HCT116 (cell line): ENCODE measurements around the gene TMC8. TPM values are rescaled to one million over a fixed set of nuclear protein-coding genes. Genes with fewer than 3 reads are reported as not detected.
A peak's percentile ranks its signal among the peaks of the same experiment; 100 is the strongest.

Source experiments
- ATAC-seq: fragments of 200-7000 bp; cut with Tn5 transposase; 2 replicates; pipeline ENCODE4 v1.9.1; 2020; ENCODE audit warnings: mild to moderate bottlenecking, moderate library complexity
- BruUV-seq: library from RNA; stranded (reverse); fragments of 400-500 nt; replicated peaks from 2 replicates; lab custom pipeline; 2021; lab: Mats Ljungman, UMichigan
- CTCF ChIA-PET: fragments of 300-600 bp; sonication (Branson Sonifier 250); formaldehyde crosslinking; loops from one replicate; lab custom pipeline; 2021; ENCODE audit warnings: antibody characterized with exemption; lab: Charles Lee
- POLR2A ChIA-PET: fragments of 300-600, 350-600 bp; sonication (Branson Sonifier 250); formaldehyde crosslinking; loops from one replicate; lab custom pipeline; 2021; ENCODE audit warnings: antibody characterized with exemption; lab: Charles Lee
- RAD21 ChIA-PET, 2 experiments: fragments of 300-600 bp; sonication (Branson Sonifier 250); formaldehyde crosslinking; loops; one replicate each; lab custom pipeline; 2023; ENCODE audit warnings: low total read pairs in 2 of 2; ENCODE audit not compliant: uncharacterized antibody in 2 of 2, unreplicated experiment in 2 of 2, low non-redundant PET in 1 of 2; lab: Charles Lee
- DNase-seq: peaks from one replicate; pipeline ENCODE4 v3.0.0-alpha.2; 2010; ENCODE audit warnings: low read depth, low spot score
- H2AFZ ChIP-seq: fragments of 200-600 bp; shearing (Covaris generic), sonication (generic); 2 replicates; pipeline ENCODE4 v1.6.1; 2017; ENCODE audit warnings: low read depth, mixed run types, mixed read lengths, antibody characterized with exemption, low read length; ENCODE audit not compliant: poor library complexity, severe bottlenecking
- H3K27ac ChIP-seq: 2 replicates; pipeline ENCODE4 v1.5.1; 2012; ENCODE audit warnings: low read depth, low read length
- H3K27me3 ChIP-seq: fragments of 200-600 bp; sonication (generic); 2 replicates; pipeline ENCODE4 v1.6.1; 2016; ENCODE audit warnings: mixed run types, low read length, mixed read lengths; ENCODE audit not compliant: insufficient read depth
- H3K36me3 ChIP-seq, 2 experiments: fragments of 200-500 bp in 1 of 2; fragments of 200-600 bp in 1 of 2; sonication (Bioruptor generic) in 1 of 2; sonication (generic) in 1 of 2; 2 replicates each; pipeline versions ENCODE4 v1.5.1 to v1.6.1; 2014 to 2016; ENCODE audit warnings: low read length in 2 of 2, inconsistent platforms in 1 of 2, mixed read lengths in 1 of 2, mixed run types in 1 of 2; ENCODE audit not compliant: insufficient read depth in 2 of 2, control insufficient read depth in 1 of 2
- H3K4me1 ChIP-seq, 2 experiments: fragments of 200-600 bp in 1 of 2; sonication (generic) in 1 of 2; 2 replicates each; pipeline versions ENCODE4 v1.5.1 to v1.6.1; 2012 to 2017; ENCODE audit warnings: low read length in 2 of 2, inconsistent platforms in 1 of 2, mild to moderate bottlenecking in 1 of 2, mixed read lengths in 1 of 2, mixed run types in 1 of 2, moderate library complexity in 1 of 2; ENCODE audit not compliant: insufficient read depth in 2 of 2, control insufficient read depth in 1 of 2
- H3K4me2 ChIP-seq: fragments of 200-600 bp; sonication (generic); 2 replicates; pipeline ENCODE4 v1.6.1; 2017; ENCODE audit warnings: mixed run types, low read length, mixed read lengths
- H3K4me3 ChIP-seq, 2 experiments: fragments of 200-600 bp in 1 of 2; sonication (generic) in 1 of 2; replicated peaks in 1 of 2; 2 replicates each; pipeline ENCODE4 v1.5.1; 2011 to 2016; ENCODE audit warnings: low read length in 2 of 2, control low read depth in 1 of 2, low read depth in 1 of 2, mild to moderate bottlenecking in 1 of 2, mixed read lengths in 1 of 2, mixed run types in 1 of 2
- H3K79me2 ChIP-seq: fragments of 200-600 bp; sonication (generic); 2 replicates; pipeline ENCODE4 v1.6.1; 2017; ENCODE audit warnings: mild to moderate bottlenecking, mixed run types, low read length, moderate library complexity, mixed read lengths; ENCODE audit not compliant: insufficient read depth
- H3K9ac ChIP-seq: fragments of 200-600 bp; sonication (generic); 2 replicates; pipeline ENCODE4 v1.6.1; 2016; ENCODE audit warnings: low read length, mixed read lengths
- H3K9me2 ChIP-seq: fragments of 200-600 bp; sonication (generic), shearing (Covaris generic); 2 replicates; pipeline ENCODE4 v1.6.1; 2017; ENCODE audit warnings: mixed run types, mild to moderate bottlenecking, moderate library complexity; ENCODE audit not compliant: insufficient read depth
- H3K9me3 ChIP-seq, 2 experiments: fragments of 200-500 bp in 1 of 2; fragments of 200-600 bp in 1 of 2; sonication (Bioruptor generic) in 1 of 2; sonication (generic) in 1 of 2; 2 replicates each; pipeline ENCODE4 v1.6.1; 2014 to 2017; ENCODE audit warnings: low read length in 2 of 2, mixed read lengths in 2 of 2, inconsistent platforms in 1 of 2, low read depth in 1 of 2, mild to moderate bottlenecking in 1 of 2, mixed run types in 1 of 2, moderate library complexity in 1 of 2; ENCODE audit not compliant: control insufficient read depth in 1 of 2, insufficient read depth in 1 of 2
- H4K20me1 ChIP-seq: fragments of 200-600 bp; sonication (generic), shearing (Covaris generic); 2 replicates; pipeline ENCODE4 v1.6.1; 2017; ENCODE audit warnings: mixed run types, mild to moderate bottlenecking, moderate library complexity; ENCODE audit not compliant: insufficient read depth
- EZH2 ChIP-seq: fragments of 200-600 bp; sonication (generic); IDR thresholded peaks from 2 replicates; pipeline ENCODE4 v1.6.1; 2017; ENCODE audit warnings: antibody characterized with exemption, mixed run types
- POLR2AphosphoS5 ChIP-seq: IDR thresholded peaks from 2 replicates; pipeline ENCODE4 v1.6.1; 2011; ENCODE audit warnings: mild to moderate bottlenecking, low read depth, low read length, moderate library complexity
- SP1 ChIP-seq: IDR thresholded peaks from 2 replicates; pipeline ENCODE4 v1.6.1; 2012; ENCODE audit warnings: low read depth
- intact Hi-C: fragments of 100-400 bp; cut with micrococcal nuclease; formaldehyde crosslinking; loops from 2 replicates; pipeline ENCODE4 v1.10.0; 2022
- total RNA-seq: library from RNA; stranded (reverse); gene quantifications from one replicate; pipeline ENCODE4 v1.2.1, GENCODE V29; 2021; ENCODE audit not compliant: unreplicated experiment
- TF ChIP-seq, protein P1 (sequence below), 3 experiments: fragments of 200-600 bp in 1 of 3; sonication (generic) in 1 of 3; IDR thresholded peaks in 2 of 3; conservative IDR thresholded peaks in 1 of 3; 2 replicates each; pipeline ENCODE4 v1.5.1; 2012 to 2017; ENCODE audit warnings: low read depth in 2 of 3, low read length in 2 of 3, antibody characterized with exemption in 1 of 3, borderline replicate concordance in 1 of 3, control low read depth in 1 of 3, mild to moderate bottlenecking in 1 of 3, mixed read lengths in 1 of 3, mixed run types in 1 of 3, moderate library complexity in 1 of 3; ENCODE audit not compliant: insufficient read depth in 1 of 3

The TMC8 gene
- total RNA-seq, 1 experiment from 2014 or later = 7.8 TPM

DNA sequence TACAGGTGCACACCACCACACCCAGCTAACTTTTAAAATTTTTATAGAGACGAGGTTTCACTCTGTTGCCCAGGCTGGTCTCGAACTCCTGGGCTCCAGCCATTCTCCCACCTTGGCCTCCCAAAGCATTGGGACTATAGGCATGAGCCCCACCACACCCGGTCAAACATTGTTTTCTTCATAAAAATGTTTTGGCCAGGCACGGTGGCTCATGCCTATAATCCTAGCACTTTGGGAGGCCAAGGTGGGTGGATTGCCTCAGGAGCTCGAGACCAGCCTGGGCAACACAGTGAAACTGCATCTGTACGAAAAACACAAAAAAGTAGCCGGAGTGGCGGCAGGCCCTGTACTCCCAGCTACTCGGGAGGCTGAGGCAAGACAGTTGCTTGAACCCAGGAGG, 14.2 kb upstream of the TMC8 start:
- POLR2A ChIA-PET = no interaction called here
- ATAC-seq (no peak), DNase-seq (no peak)
- H3K9ac ChIP-seq = no peak overlapping the region
- no peak overlapping the region for H3K4me3 ChIP-seq
- peaks cover 0 to 4% of the 10 kb centered on the region in 2 experiments; a peak in 1 of 4 replicates for H3K4me1 ChIP-seq
- H3K27ac ChIP-seq = no peak overlapping the region
- RAD21 ChIA-PET = no interaction called here
- H3K9me3 ChIP-seq = no peaks in the 10 kb centered on the region
- no peaks in the 10 kb centered on the region for H3K79me2 ChIP-seq
- BruUV-seq = no TSS peak
- H3K4me2 ChIP-seq = no peak overlapping the region
- H3K27me3 ChIP-seq = no peaks in the 10 kb centered on the region
- CTCF ChIA-PET = interaction anchor here (1.1 to 1.3 kb wide), 5 partner anchors 12 to 135 kb away, joined by 3 to 4 read pairs (median 3); partner anchors contain the start of genes AFMID, TK1 and TMC6
- no peak overlapping the region for H2AFZ ChIP-seq
- H4K20me1 ChIP-seq = no peaks in the 10 kb centered on the region
- H3K9me2 ChIP-seq = no peaks in the 10 kb centered on the region
- no peak for TF ChIP-seq SP1
- no peak for TF ChIP-seq EZH2
- intact Hi-C loops = loop anchor here (10.0 kb wide), 1 partner anchor 308 kb away; no protein-coding TSS in a partner anchor
- peaks cover 0 to 7% of the 10 kb centered on the region in 2 experiments; a peak in 2 of 4 replicates for H3K36me3 ChIP-seq

DNA sequence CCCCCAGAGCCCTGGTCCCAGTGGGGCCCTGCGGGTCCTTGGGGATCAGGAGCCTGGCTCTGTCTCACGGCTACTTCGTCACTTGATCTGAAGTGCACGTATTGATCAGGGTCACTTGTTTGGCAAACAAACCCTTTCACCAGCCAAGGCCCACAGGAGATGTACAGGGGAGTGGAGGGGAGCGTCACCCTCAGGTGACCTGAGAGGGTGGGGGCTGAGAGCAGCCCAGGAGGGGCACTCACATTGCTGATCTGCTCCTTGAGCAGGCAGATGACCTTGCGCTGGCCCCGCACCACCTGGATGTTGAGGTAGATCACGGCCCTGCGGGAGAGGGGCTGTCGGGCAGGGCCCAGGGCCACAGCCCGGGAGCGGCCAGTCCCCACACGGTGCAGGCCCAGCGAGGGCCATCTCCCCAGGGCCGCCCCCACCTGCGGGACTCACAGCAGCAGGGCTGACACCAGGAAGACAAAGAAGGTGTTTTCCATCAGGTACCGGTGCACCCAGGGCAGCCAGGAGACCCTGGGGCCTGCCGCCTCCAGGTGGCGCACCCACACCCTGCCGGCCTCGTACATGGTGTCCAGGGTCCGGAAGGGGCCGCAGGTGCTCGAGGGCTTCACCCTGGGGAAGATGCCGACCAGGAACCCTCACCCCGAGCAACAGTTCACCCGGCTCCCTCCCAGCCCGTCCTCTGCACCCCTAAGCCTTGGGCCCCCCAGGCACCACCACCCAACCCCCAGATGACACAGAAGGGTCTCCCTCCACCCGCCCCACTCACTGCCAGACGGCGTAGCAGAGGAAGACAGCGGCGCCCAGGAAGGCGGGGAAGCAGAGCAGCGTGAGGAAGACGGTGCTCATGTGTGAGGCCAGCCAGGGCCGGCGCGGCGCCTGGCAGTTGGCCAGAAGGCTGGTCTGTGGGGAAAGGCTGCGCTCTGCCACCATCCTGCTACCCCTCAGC, 13.3 kb upstream of the TMC8 start:
- ChIA-PET POLR2A (no interaction called here), CTCF (interaction anchor here (1.3 kb wide), 2 partner anchors 33 to 70 kb away, joined by 3 read pairs; partner anchors contain the start of genes AFMID and TK1)
- no peak for DNase-seq
- no peak overlapping the region for H3K27ac ChIP-seq
- no peak overlapping the region for H2AFZ ChIP-seq
- peaks cover 0 to 10% of the 10 kb centered on the region in 2 experiments; a peak in 2 of 4 replicates for H3K36me3 ChIP-seq
- peaks cover 0 to 4% of the 10 kb centered on the region in 2 experiments; a peak in 1 of 4 replicates for H3K4me1 ChIP-seq
- H4K20me1 ChIP-seq = no peaks in the 10 kb centered on the region
- no peak overlapping the region for H3K4me3 ChIP-seq
- H3K9ac ChIP-seq = no peak overlapping the region
- intact Hi-C loops = loop anchor here (10.0 kb wide), 1 partner anchor 307 kb away; no protein-coding TSS in a partner anchor
- TF ChIP-seq, protein P1, sequence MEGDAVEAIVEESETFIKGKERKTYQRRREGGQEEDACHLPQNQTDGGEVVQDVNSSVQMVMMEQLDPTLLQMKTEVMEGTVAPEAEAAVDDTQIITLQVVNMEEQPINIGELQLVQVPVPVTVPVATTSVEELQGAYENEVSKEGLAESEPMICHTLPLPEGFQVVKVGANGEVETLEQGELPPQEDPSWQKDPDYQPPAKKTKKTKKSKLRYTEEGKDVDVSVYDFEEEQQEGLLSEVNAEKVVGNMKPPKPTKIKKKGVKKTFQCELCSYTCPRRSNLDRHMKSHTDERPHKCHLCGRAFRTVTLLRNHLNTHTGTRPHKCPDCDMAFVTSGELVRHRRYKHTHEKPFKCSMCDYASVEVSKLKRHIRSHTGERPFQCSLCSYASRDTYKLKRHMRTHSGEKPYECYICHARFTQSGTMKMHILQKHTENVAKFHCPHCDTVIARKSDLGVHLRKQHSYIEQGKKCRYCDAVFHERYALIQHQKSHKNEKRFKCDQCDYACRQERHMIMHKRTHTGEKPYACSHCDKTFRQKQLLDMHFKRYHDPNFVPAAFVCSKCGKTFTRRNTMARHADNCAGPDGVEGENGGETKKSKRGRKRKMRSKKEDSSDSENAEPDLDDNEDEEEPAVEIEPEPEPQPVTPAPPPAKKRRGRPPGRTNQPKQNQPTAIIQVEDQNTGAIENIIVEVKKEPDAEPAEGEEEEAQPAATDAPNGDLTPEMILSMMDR (IDR thresholded peaks at IDR 0.05 in 2 of 3, conservative IDR thresholded peaks at IDR 0.05 in 1 of 3; ENCODE audit: borderline replicate concordance in 1 of 3, insufficient read depth in 1 of 3, low read depth in 2 of 3, low read length in 2 of 3) = peak; percentile 41 to 70 (median 52); a peak in 5 of 6 replicates
- no peak for TF ChIP-seq POLR2AphosphoS5
- TF ChIP-seq, all 23 proteins: peak for 1
- Histone ChIP-seq H3K9me3 (no peaks in the 10 kb centered on the region), H3K27me3 (no peaks in the 10 kb centered on the region), H3K4me2 (no peak overlapping the region), H3K79me2 (no peaks in the 10 kb centered on the region), H3K9me2 (no peaks in the 10 kb centered on the region)
- peak; percentile 51 for ATAC-seq
- RAD21 ChIA-PET = no interaction called here
- BruUV-seq = no TSS peak
